Natural killer cell (primary cell): ENCODE results near the gene FAM13A. TPM values are rescaled to one million over a fixed set of nuclear protein-coding genes. Genes with fewer than 3 reads are reported as not detected.
A peak's percentile ranks its signal among the peaks of the same experiment; 100 is the strongest.

ENCODE experiments used
- ATAC-seq, 3 donors: fragments of 150-1000 bp in 2 of 3; fragments of 200-7000 bp in 1 of 3; cut with Tn5 transposase; 1 replicate in 1 of 3; 2 replicates in 2 of 3; pipeline ENCODE4 v1.10.0; 2021; ENCODE audit warnings: mild to moderate bottlenecking in 2 of 3, moderate library complexity in 2 of 3
- DNase-seq, 2 donors: peaks; one replicate each; pipeline versions ENCODE4 v3.0.0 to v3.0.0-alpha.2; 2013 to 2021; ENCODE audit warnings: mixed read lengths in 1 of 2
- H3K27ac ChIP-seq: one replicate; pipeline ENCODE4 v1.5.1; 2013; ENCODE audit warnings: mild to moderate bottlenecking, low read length
- H3K27me3 ChIP-seq: one replicate; pipeline ENCODE4 v1.6.1; 2013; ENCODE audit warnings: low read length; ENCODE audit not compliant: control insufficient read depth, insufficient read depth
- H3K36me3 ChIP-seq: one replicate; pipeline ENCODE4 v1.6.1; 2013; ENCODE audit warnings: low read length; ENCODE audit not compliant: control insufficient read depth, insufficient read depth
- H3K4me1 ChIP-seq: one replicate; pipeline ENCODE4 v1.6.1; 2013; ENCODE audit warnings: low read length; ENCODE audit not compliant: control insufficient read depth, insufficient read depth
- H3K4me3 ChIP-seq: one replicate; pipeline ENCODE4 v1.5.1; 2013; ENCODE audit warnings: low read length
- H3K9me3 ChIP-seq: one replicate; pipeline ENCODE4 v1.6.1; 2013; ENCODE audit warnings: low read length; ENCODE audit not compliant: control insufficient read depth, insufficient read depth
- H3K27ac Mint-ChIP-seq, 2 donors: one replicate each; pipeline ENCODE4 v1.8.0; 2022; ENCODE audit warnings: mild to moderate bottlenecking in 2 of 2, mixed read lengths in 2 of 2, moderate library complexity in 1 of 2
- H3K27me3 Mint-ChIP-seq, 2 donors: one replicate each; pipeline ENCODE4 v1.8.0; 2022; ENCODE audit warnings: low read depth in 2 of 2, mixed read lengths in 2 of 2
- H3K36me3 Mint-ChIP-seq: one replicate; pipeline ENCODE4 v1.8.0; 2022; ENCODE audit warnings: mixed read lengths
- H3K4me1 Mint-ChIP-seq, 2 donors: one replicate each; pipeline ENCODE4 v1.8.0; 2022; ENCODE audit warnings: mixed read lengths in 2 of 2
- H3K4me3 Mint-ChIP-seq: one replicate; pipeline ENCODE4 v1.8.0; 2022; ENCODE audit warnings: mild to moderate bottlenecking, moderate library complexity, mixed read lengths
- H3K9me3 Mint-ChIP-seq, 2 donors: one replicate each; pipeline ENCODE4 v1.8.0; 2022; ENCODE audit warnings: mixed read lengths in 2 of 2
- CTCF ChIP-seq: fragments of 200-600 bp; IDR thresholded peaks from one replicate; pipeline ENCODE4 v1.8.0; 2022; ENCODE audit warnings: antibody characterized with exemption
- WGBS: methylation state at CpG from one replicate; pipeline ENCODE4 v1.1.7; 2013; ENCODE audit warnings: missing lambda C conversion rate; ENCODE audit not compliant: insufficient coverage; 5-methylcytosine and 5-hydroxymethylcytosine counted together
- intact Hi-C: fragments of 100-400 bp; cut with micrococcal nuclease; formaldehyde crosslinking; loops from one replicate; pipeline ENCODE4 v1.14.2; 2022
- total RNA-seq, 4 donors: library from RNA; stranded (reverse); fragments of 120-200 nt in 1 of 4; gene quantifications; one replicate each; pipeline versions ENCODE4 v1.2.3 to v1.2.4, GENCODE V29; 2013 to 2022

The FAM13A gene
- total RNA-seq, 3 donors from 2014 or later (not counting 1 experiment from before 2014, with no cell fraction given): 8.8 to 10.0 (median 8.9) TPM

- Mint-ChIP-seq H3K4me1 (no peaks in the 10 kb centered on the region), H3K9me3 (no peaks in the 10 kb centered on the region), H3K36me3 (no peaks in the 10 kb centered on the region), H3K4me3 (no peak overlapping the region), H3K27me3 (no peaks in the 10 kb centered on the region), H3K27ac (no peak overlapping the region)
- H3K36me3 ChIP-seq: no peaks in the 10 kb centered on the region
- WGBS: 93% methylated on average over 2 of the region's 2 CpGs
- H3K9me3 ChIP-seq: peaks cover 2% of the 10 kb centered on the region
- intact Hi-C loops: no loop called here
- no peak for DNase-seq
- H3K4me3 ChIP-seq: no peak overlapping the region
- no peak for TF ChIP-seq CTCF
- no peak for ATAC-seq
- peaks cover 4% of the 10 kb centered on the region for H3K4me1 ChIP-seq
- H3K27ac ChIP-seq: no peak overlapping the region
- H3K27me3 ChIP-seq: no peaks in the 10 kb centered on the region
Observed at GRCh38 chr4:88953400-88953799, 103.6 kb downstream of the FAM13A start.

GRCh38 chr4:88952081-88952480 is 104.9 kb downstream of the FAM13A start:
- Mint-ChIP-seq H3K36me3 (no peaks in the 10 kb centered on the region), H3K4me3 (no peak overlapping the region), H3K9me3 (no peaks in the 10 kb centered on the region), H3K27ac (no peak overlapping the region), H3K4me1 (no peaks in the 10 kb centered on the region), H3K27me3 (no peaks in the 10 kb centered on the region)
- Histone ChIP-seq H3K4me1 (no peaks in the 10 kb centered on the region), H3K36me3 (no peaks in the 10 kb centered on the region), H3K9me3 (no peaks in the 10 kb centered on the region), H3K27ac (no peak overlapping the region), H3K27me3 (no peaks in the 10 kb centered on the region), H3K4me3 (no peak overlapping the region)
- no peak for ATAC-seq
- no peak for DNase-seq
- intact Hi-C loops: no loop called here
- 85% methylated on average over 2 of the region's 3 CpGs for WGBS
- TF ChIP-seq CTCF: no peak

- TF ChIP-seq CTCF: no peak
- no peaks in the 10 kb centered on the region for H3K4me1 ChIP-seq
- no peaks in the 10 kb centered on the region for H3K36me3 ChIP-seq
- no peaks in the 10 kb centered on the region for H3K9me3 ChIP-seq
- no peaks in the 10 kb centered on the region for H3K27me3 ChIP-seq
- Mint-ChIP-seq H3K27ac (no peak overlapping the region), H3K27me3 (no peaks in the 10 kb centered on the region), H3K9me3 (no peaks in the 10 kb centered on the region), H3K4me3 (no peak overlapping the region), H3K36me3 (no peaks in the 10 kb centered on the region), H3K4me1 (no peaks in the 10 kb centered on the region)
- DNase-seq (no peak), ATAC-seq (no peak)
- 80% methylated on average over 1 of the region's 2 CpGs for WGBS
- H3K4me3 ChIP-seq: no peak overlapping the region
- H3K27ac ChIP-seq: no peak overlapping the region
- intact Hi-C loops: no loop called here
Observed at GRCh38 chr4:88949605-88950004, 107.4 kb downstream of the FAM13A start.

- H3K4me1 ChIP-seq: no peaks in the 10 kb centered on the region
- no peaks in the 10 kb centered on the region for H3K9me3 ChIP-seq
- Mint-ChIP-seq H3K36me3 (no peaks in the 10 kb centered on the region), H3K27me3 (no peaks in the 10 kb centered on the region), H3K27ac (no peak overlapping the region), H3K4me1 (peaks cover 0 to 6% of the 10 kb centered on the region in 2 donors), H3K9me3 (no peaks in the 10 kb centered on the region), H3K4me3 (no peak overlapping the region)
- intact Hi-C loops: no loop called here
- no peak overlapping the region for H3K27ac ChIP-seq
- H3K36me3 ChIP-seq: no peaks in the 10 kb centered on the region
- H3K4me3 ChIP-seq: no peak overlapping the region
- no peaks in the 10 kb centered on the region for H3K27me3 ChIP-seq
- peak in 1 of 2 donors; percentile 50 for DNase-seq
- no peak for ATAC-seq
- 42% methylated on average over 1 of the region's 2 CpGs for WGBS
- TF ChIP-seq CTCF: no peak
Observed at GRCh38 chr4:88940506-88940905, 116.5 kb downstream of the FAM13A start.
